NCI-H146 (cell line): ENCODE data around the gene UNC80.

Experiments used
- DNase-seq: peaks from one replicate; lab custom pipeline; 2025; lab: John Stamatoyannopoulos, UW

Gene UNC80

DNA sequence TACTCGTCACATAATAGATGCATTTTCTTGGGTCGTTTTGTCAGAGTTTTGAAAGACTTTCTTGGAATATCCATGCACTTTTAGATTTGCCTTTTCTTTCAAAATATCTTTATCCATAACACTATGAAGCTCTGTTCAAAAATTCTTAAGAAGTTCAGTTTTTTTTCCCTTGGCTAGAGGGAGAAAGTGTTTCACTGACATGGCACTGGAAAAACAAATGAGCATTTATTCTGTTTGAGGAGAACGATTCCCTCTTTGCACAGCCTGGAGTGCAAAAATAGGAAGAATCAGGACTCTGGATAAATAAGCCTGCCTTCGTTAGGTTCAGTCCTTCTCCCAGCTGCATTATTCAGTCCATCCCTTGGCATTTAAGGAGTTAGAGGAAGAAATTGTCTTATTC is 139.9 kb downstream of the UNC80 start:
- no peak for DNase-seq

DNA sequence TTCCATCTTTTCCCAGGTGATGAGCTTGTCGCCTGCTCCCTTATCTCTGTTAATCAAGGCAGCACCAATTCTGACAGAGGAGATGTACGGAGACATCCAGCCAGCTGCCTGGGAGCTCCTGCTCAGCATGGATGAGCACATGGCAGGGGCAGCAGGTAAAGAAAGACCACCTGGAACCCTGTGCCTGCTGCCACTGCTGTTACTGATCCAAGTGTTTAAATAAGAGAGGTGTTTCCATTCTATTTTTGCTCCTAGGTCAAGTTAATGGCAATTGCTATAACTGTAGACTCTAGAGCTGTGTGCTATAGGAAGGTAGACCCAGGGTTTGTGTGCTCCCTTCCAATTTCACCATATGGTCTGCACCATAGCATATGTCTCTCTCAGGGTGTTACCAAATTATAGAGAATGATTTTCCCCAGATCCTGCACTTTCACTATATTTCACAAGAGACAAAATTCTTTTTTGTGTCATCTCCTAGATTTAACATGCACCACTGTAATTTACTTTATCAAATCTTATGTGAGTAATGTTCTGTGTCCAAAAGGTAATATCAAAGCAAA is 142.2 kb downstream of the UNC80 start:
- no peak for DNase-seq

DNA sequence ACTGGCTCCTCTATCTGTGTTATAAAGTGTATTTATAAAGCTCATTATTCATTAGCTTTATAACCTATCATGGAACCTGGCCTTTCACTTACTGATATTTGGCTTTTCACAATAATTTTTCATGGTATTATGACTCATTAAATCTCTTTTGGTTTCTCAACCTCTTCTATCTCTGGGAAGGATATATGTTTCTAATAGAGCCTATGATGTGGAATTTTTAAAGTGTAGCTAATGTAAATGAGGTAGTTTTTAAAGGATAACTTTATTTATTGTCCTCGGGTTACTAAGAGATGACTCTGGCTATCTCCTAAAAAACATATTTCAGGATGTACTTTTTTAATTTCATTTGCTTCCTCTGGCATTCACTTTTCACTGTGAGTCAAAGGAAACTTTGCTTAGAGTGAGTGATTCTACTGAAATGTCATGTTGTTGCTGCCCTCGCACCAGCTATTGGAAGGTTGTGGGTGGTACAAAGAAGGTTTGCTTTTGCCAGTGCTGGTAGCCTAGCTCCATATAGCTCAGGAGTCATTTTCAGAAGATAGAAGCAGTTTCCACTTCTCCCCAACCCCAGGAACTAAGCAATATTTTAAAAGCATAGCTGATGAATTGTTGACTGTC is 145.6 kb downstream of the UNC80 start:
- DNase-seq: no peak

DNA sequence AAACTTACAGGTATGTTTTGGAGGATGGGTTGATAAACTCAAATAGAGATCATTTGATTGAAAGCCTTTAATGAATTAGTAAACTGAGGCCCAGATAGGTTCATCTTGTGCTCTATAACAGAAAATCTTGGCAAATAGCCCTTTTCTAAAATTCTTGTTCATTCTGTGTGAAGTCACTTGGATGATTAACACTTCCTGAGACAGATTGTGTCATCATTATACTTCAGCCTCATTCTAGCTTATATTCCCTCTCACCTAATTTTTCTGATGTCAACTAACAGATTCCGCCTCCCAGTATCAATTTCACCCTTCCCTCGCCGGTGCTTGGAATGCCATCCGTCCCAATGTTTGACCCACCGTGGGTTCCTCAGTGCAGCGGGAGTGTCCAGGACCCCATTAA is 146.6 kb downstream of the UNC80 start:
- DNase-seq: no peak

DNA sequence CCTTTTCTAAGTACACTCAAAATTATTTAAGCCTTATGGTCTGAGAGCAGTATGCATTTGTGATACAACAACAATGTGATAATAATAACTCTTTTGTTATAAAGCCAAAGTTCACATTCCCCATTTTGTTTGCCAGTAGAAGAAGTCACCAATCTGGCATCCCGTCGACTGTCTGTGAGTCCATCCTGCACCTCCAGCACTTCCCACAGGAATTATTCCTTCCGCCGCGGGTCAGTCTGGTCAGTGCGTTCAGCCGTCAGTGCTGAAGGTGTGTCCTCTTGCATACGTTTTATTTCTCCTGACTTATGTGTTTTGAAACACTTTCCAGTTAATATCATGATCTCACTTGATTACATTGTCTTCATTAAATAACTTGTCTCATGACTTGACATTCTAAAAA is 150.5 kb downstream of the UNC80 start:
- DNase-seq: no peak

DNA sequence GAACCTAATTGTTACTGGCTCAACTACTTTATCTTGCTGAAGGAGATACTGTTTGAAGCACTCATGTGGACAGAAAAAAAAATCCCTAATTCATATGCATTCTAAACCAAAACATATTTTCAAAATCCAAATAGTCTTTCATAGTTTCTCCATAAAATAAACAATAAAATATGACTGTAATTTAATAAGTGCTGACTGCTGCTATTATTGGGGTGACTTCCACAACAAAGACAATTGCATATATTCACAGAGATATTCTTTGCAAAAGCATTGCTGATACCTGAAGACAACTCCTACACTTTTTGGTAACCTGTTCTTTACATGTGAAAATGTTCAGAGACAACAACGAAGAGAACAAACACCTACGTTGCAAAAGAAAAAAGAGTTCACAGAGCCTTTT is 157.7 kb downstream of the UNC80 start:
- DNase-seq: no peak

DNA sequence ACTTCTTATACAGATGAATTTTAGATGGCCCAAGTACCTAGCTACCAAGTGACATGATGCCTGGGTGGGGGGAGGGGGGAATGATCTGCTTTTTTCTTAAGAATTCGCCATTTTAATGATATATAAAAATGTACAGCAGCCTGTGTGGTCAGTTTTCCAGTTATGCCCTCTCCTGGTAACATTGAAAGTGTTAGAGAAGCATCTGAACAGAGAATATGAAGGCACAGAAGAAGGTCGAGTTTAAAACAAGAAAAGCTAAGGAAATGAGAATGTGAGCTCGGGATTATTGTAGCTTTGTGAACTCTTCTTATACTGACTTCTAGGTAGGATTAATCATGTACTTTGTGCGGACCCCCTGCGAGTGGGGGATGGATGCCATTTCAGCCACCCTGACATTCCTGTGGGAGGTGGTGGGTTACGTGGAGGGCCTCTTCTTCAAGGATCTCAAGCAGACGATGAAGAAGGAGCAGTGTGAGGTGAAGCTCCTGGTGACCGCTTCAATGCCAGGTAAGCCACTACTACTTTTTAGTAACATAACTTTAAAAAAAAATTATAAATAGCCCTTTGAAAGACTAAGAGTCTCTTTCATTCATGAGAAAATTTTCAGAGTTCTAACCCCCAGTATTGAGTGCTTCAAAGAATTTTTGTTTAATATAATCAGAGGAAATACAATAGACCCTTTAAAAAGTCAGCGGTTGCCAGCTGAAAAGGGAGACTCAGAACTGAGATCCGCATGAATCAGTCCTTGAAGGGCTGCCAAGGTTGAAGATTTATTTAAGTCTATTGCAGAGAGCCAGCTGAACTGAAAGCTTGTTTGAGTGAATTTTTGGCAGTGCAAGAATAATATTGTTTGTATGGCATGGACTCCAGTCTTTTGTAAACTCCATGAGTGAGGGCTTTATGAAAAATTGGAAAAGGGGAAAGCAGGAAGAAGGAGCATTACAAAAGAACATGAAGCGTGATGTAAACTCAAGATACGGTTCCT is 162.2 kb downstream of the UNC80 start:
- no peak for DNase-seq

DNA sequence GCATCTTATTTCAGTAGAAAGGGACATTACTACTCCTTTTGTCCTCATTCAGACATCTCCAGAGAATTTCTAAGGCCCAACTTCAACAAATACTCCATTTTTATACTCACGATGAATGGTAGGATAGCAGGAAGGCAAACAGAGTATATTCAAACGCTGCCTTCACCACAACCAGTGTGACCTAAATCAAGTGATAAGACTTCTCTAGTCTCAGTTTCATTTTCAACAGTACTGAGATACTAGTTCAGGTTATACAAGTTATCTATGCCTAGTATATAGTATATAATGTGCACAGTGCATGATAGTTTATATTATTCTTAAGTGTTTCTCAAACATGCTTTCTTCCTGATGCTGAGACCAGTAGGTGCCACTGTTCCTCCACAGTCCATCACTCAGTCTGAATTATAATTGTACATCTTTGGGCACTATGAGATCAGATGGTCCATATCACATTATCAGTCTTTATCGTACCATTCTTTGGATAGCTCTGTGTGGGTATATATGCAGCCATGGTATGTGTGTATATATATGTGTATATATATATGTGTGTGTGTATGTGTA is 164.6 kb downstream of the UNC80 start:
- DNase-seq: no peak

DNA sequence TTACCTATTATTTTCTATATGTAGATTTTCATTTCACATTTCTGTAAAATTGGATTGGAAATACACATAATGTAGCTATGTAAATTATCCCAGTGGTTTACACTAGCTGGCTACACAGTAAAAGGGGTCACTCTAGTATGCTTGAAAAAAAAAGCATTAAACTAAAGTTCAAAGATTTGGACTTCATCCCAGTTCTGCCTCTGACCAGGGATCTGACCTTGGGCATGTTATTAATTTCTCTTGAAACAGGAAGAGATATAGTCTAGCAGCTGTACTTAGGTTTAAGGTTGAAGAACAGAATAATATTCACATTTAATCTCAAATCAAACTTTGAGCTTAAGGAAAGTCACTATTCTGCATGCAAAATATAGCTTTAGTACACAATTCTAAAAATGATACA is 166.3 kb downstream of the UNC80 start:
- DNase-seq: no peak

DNA sequence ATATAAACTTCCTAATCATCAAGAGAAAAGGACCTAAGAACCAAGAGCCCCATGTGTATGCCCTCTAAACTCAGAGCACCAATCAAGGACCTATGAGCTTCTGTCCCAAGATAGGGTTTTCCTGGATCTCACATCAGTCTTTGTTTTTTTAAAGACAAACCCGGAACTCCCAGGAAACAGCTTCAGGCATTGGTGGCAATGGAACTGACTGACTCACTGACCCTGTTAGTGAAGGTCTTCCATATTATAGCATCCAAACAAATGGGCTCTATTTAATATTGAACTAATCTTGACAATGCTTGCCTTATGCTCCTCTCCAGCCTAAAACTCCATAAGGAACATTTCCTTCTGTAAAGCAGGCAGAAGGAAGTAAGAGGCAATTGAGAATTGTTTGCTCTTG is 167.3 kb downstream of the UNC80 start:
- DNase-seq: no peak

DNA sequence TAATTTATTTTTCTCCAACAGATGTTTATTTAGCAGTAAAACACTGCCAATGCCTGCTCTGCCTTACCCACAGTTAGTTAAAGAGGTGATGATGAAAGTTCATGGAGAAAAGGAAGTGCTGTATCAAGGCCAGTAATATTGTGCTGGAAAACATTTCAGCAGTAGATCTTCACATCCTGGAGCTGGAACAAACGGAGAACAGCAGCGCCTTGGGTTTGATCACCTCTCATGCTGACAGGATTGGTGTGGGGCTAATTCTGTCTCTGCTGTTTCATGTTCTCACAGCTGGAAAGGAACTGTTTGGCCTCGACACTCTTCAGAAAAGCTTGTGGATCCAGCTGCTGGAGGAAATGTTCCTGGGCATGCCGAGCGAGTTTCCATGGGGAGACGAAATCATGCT is 169.3 kb downstream of the UNC80 start:
- no peak for DNase-seq

DNA sequence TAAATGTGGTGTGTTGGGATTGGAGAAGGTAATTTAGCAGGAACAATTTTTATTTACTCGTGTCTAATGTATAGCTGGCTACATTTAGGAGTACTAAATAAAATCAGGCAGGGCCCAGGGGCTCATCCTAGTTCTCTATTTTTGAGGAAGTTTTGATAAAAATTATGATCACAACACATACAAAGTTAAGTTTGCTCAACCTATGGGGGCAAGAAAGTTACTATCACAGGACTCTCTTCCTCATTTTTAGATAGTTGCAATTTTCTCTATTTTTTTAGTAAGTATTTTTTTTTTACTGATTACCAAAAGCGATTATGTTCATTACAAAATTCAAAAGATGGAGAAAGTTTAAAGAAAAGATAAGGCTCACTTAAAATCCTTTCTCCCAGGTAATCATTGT is 170.8 kb downstream of the UNC80 start:
- no peak for DNase-seq

DNA sequence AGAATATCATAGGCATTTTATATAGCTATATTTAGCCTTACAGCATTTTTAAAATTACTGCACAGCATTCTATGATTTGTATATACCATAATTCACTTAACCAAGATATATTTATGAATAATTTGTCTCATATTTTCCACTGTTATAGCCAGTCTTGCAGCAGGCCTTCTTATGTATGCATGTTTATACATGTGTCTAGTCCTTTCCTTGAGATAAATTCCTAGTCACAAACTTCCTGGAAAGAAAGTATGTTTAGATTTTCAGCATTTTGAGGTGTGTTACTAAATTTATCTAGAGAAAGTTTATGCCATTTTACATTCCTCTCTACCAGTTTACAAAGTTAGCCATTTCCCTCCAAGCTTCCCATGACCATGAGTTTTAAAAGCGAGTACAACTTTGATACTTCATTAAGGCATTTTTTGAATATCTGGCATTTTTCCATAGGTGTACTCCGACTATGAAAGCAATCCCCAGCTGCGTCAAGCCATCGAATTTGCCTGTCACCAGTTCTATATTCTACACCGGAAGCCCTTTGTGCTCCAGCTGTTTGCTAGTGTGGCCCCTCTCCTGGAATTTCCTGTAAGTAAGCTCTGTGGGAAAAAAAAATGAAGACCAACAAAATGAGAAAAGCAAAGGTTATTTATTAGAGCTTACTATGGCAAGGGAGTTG is 171.4 kb downstream of the UNC80 start:
- no peak for DNase-seq

DNA sequence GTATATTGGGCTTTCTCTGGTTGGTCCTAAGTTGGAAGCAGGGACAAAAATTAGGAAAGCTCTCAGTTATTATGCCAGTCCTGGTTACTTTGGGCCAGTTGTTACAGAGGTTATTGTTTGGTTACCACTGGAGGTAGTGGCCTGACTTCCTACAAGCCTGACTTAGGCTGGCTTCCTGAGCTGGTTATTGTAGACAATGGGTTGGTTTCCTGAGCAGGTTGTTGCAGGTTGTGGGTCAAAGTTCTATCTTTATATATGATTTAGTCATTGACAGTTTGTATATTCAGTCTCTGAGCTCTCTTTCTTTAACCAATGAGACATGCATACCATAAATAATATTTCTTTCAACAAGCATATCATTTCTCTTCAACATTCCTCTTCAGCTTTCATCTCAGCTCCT is 172.1 kb downstream of the UNC80 start:
- DNase-seq: no peak

DNA sequence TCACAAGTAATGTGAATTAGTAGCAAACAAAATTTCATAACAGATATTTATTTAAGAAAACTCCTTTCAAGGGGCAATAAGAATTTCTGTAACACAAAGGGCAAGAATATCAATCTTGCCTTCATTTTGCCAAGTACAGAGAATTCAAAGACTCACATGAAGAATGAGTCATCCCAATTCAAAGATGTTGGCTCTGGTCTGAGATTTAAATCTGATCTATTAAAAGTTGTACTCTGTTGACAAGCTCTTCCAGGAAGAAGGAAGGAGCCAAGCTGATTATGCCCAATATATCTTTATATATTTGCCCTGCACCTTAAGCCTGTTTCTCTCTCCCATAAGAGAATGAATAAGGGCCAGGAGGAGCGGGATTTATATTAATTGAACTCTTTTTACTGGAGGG is 174.9 kb downstream of the UNC80 start:
- DNase-seq: no peak

DNA sequence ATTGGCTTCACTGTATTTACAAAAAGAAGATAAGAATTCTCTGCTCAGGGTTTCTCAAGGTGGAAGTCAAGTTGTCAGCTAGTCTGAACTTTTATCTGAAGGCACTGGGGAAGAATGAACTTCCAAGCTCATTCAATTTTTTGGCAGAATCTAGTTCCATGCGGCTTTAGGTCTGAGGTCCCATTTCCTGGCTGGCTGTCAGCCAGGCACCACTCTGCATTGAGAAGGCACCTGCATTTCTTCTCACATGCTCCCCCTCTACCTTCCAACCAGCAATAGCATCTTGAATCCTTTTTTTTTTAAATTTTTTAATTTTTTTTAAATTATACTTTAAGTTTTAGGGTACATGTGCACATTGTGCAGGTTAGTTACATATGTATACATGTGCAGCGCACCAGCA is 184.6 kb downstream of the UNC80 start:
- no peak for DNase-seq

DNA sequence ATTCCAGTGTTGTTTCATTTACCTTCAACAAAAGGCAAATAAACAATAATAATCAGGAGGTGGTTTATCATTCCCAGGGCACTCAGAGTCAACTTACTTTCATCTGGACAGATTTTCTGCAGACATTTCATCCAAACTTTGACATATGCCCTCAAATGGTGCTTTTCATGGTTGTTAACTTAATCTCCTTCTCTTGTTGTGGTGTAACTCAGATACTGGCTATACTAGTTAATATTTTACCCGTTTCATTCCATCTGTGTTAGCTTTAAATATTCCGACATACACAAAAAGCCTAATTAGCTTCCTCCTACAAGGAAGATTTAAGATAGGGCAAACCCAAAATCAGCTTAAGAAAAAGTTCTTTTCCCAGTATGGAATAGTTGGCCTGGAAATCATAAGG is 186.4 kb downstream of the UNC80 start:
- no peak for DNase-seq

DNA sequence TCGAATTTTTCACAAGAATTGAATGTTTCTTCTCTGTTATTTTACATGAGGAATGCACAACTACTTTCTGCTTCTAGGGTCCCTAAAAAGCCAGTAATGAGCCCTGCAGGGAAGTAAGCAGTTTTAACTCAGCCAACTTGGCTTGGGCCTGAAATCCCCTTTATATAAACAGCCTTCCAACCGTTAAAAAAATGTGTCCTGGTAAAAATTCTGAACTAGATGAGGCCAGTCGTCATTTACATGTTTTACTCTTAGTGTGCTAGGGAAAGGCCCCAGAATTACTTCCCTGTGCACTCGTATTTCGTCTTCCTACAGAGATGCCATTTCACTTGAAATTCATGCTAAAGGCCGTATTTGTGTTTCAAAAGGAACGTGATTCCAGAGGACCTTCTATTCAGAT is 188.4 kb downstream of the UNC80 start:
- DNase-seq: no peak

DNA sequence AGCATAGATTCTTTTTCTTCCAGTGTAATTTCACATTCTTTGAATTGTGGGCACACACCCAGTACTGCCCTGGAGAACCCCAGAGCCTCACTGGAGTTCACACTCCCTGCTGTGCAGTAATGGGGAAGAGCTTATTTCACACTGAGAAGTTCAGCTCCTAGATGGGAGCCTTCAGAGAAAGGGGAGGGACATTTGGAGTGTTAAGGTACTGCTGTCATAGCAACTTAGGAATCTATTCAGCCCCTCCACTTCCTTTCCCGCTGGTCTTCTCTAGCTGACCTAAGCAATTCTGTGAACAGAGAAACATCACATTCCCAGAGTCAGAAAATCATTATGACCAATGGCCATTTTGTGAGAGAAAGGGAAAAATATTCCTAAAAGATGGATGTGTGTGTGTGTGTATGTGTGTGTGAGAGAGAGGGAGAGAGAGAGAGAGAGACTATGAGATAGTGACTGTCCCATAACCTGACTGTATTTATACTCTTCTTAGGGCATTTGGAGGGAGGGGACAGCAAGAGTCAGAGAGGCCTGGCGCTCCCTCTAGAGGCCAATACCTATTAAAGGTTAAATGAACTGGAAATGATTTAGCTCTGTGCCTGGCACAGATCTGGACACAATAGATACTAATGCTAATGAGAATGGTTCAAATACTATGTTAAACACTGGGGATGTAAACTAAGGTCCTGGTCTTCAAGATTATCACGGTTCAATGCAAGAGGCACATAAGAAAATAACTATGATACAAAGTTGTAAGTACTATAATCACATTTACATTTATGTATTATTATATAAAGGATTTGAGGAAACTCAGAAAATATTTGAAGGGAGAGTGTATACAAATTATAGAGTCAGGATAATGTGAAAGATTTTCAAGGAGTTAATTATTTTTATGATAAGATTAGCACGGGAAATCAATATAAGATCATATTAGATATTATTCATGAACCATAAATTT is 189.3 kb downstream of the UNC80 start:
- DNase-seq: peak; percentile 43

DNA sequence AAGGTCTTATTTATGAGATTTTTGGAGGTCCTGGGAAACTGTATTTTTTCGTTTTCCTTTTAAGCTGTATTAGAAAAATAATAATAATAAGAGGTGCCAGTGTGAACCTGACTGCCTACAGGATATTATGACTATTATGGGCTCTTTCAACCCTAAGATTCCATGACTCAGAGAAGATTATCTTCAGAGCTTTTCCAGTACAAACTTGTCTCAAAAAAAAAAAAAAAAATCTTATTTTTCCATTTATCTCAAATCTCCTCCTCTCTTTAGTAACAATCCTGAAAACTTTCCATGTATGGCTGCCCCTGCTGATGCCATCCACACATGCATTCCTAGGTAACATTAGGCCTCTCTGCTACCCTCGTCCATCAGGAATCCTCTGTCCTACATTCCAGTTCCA is 194.1 kb downstream of the UNC80 start:
- no peak for DNase-seq

DNA sequence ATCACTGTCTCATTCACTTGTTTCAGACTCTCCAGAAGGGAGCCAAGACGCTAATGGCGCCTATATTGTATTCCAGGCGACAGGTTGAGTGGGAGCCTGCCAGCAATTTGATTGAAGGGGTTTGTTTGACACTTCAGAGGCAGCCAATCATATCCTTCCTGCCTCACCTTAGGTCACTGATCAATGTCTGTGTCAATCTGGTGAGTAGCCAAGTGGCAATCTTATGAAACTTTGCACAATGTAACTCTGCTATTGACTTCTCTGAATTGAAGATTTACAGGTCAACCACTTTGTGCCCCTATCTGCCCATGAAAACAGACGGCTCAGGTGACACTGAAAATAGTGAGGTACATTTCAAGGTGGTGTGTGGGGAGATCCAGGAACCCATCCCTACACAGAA is 198.1 kb downstream of the UNC80 start:
- no peak for DNase-seq
